Kasumi-1 (cell line): Measurements from ENCODE around the gene UGT8.
"Not testable (repeated sequence)": the region's sequence is repeated elsewhere in the genome, so short reads cannot be mapped to it uniquely, and the experiment has no call there.

Experiments
- DNase-seq, 2 experiments: peaks; one replicate each; lab custom pipeline; 2025; lab: John Stamatoyannopoulos, UW

UGT8 gene

DNA sequence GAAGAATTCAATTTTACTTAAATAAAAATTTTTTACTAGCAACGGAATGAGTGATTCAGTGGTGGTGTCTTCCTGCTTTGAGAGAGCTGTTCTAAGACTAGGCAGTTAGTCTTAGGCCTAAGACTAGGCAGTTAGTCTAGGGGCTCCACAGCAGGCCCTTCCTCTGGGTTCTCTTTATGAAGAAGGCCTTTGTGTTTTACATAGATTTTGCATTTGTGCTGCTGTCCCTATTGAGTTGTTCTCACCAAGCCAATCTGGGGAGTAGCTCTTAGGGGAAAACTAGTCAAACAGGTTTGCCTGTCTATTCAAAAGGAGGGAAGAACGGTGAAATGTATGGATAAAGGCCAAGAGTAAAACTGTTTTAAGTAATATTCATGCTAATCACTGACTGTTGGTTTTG, 7.6 kb downstream of the UGT8 start:
- no peak for DNase-seq

DNA sequence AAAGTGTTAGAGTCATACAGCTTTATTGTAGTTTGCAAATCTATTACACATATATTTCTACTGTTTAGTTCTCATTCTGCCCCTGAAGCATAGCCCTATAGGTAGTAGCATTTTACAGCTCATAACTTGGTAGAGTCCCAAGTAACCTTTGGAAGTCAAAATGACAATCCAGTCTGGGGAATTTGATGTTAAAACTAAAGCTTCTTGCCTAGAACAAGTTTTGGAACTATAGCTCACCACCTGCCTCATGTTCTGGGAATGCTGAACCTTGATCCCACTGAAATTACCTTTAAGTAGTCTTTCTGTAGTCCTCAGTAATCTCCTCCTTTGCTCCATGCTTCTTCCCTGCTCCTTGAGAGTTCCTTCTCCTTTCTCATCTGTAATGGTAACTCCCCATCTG, 8.4 kb downstream of the UGT8 start:
- no peak for DNase-seq

- no peak for DNase-seq
Observed at GRCh38 chr4:114613560-114613959, 15.0 kb downstream of the UGT8 start.

- DNase-seq: no peak
Observed at GRCh38 chr4:114615435-114615834, 16.8 kb downstream of the UGT8 start.

GRCh38 chr4:114616036-114616435, 17.4 kb downstream of the UGT8 start:
- not testable (repeated sequence) for DNase-seq

DNA sequence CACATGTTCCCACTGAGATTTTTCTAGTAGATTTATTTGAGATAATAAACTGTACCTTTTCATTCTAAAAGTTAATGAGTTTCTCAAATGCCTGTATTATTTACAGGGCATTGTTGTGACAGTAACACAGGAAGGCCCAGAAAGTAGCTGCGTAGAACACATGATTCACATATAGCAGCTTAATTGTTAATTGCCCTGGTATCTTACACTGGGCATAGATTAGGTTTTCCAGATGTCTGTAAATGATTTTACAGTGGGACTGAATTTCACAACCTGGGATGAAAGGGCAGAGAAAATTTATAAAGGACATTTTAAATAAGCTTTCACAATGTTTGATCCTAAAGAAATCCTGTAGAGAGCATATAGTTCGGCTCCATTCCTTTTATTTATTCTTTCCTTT, 27.6 kb downstream of the UGT8 start:
- no peak for DNase-seq

GRCh38 chr4:114636192-114636935, 37.8 kb downstream of the UGT8 start:
- no peak for DNase-seq

GRCh38 chr4:114642173-114642780, 43.7 kb downstream of the UGT8 start:
- DNase-seq: no peak

DNA sequence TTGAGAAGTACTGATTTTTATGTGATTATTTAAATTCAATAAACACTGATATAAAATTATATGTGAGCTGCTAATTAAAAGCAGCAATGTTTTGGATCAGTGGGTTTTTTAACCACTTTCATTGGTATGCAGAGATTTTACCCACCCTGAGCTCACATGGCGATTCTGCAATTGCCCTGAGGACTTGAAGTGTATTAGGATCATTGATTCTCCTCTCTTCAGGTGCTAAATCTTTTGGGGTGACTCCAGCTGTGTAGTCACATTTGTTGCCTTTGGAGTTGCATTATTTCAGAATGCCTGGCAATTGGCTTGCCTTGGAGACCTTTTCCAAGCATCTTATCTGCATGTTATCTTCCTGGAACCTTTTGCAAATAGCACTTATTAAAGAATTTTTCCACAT, 51.3 kb downstream of the UGT8 start:
- DNase-seq: no peak

GRCh38 chr4:114653675-114654074, 55.1 kb downstream of the UGT8 start:
- DNase-seq: no peak

GRCh38 chr4:114654592-114654991, 56.0 kb downstream of the UGT8 start:
- no peak for DNase-seq

- no peak for DNase-seq
Observed at GRCh38 chr4:114658179-114658578, 59.6 kb downstream of the UGT8 start.

GRCh38 chr4:114658776-114659175, 60.2 kb downstream of the UGT8 start:
- DNase-seq: no peak

DNA sequence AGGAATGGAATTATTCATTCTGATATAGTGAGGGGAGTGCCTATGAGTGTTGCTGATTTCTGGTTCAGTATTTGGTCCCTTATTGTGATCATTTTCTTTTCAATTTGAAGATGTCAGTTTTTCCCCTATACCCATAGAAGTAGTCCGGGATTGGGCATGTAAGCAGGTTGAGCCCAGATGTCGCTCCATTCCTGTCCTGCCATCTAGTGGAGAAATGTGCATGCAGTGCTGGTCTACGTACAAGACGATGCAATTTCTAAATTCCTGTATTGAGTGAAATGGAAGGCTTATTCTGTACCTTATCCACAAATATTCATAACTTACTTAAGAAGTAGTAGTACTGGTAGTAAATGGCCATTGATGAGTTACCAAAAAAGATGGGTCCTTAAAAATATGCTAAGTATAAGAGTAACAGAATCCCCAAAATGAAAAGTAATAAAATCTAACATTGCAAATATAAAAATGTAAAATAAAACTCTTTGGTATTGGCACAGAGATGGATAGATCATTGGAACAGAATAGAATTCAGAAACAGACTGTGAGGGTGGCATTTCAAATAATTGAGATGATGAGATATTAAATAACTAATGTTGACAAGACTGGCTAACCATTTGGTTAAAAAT, 60.9 kb downstream of the UGT8 start:
- peak; percentile 67 to 80 for DNase-seq

GRCh38 chr4:114663083-114663482, 64.5 kb downstream of the UGT8 start:
- no peak for DNase-seq

DNA sequence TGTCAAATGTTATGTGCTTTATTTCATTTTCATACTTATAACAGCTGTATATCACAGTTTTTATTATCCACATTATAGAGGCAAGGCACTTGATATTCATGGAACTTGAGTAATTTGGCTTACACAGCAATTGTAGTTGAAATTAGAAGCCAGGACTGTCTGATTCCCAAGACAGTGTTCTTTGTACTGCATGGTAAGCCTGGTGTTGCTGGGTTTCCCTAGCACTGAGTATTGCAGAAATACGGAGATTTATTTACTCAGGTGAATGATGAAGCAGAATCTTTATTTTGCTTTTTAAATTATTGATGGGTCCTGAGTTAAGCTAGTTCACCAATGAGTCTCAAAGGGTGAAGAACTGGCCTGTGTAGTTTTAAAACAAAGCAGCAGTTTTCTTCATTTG, 70.0 kb downstream of the UGT8 start:
- DNase-seq: no peak

- not testable (repeated sequence) for DNase-seq
Observed at GRCh38 chr4:114670733-114671132, 72.1 kb downstream of the UGT8 start.

DNA sequence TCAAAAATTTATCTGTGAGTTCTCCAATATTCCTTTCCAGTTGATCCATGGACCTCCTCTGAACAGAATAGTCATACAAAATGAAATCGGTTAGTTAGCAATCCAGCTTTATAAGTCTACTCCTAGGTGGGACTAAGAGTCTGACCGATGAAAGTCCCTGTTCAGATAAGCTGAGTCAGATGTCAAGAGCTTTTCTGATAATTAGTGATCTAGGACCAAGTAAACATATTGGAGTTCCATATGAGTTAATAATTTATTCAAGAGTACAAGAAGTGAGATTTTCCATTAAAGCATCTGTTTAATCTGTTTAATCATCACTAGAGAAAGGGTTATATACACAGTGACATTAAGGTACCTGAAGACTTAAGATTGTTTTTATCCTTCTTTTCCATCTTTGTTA, 74.7 kb downstream of the UGT8 start:
- DNase-seq: no peak

- no peak for DNase-seq
Observed at GRCh38 chr4:114674080-114674479, 75.5 kb downstream of the UGT8 start.

GRCh38 chr4:114677346-114677979, 78.9 kb downstream of the UGT8 start:
- no peak for DNase-seq

DNA sequence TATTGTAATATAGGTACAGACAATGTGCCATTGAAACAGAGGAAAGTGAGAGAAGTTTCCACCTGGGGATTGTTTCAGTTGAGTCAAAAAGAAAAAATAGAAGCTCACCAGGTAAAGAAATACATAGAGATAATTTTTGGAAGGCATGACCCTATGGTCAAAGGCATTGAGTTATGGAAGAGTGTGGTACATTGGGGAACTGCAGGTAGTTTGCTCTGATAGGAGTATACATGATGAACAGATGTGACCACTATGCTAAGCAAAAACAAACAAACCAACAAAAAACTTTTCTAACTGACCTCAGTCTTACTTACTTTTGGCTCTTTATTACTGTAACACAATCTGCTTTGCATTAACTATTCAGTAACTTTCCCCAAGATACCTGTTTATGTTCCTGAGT, 85.9 kb downstream of the UGT8 start:
- DNase-seq: no peak

DNA sequence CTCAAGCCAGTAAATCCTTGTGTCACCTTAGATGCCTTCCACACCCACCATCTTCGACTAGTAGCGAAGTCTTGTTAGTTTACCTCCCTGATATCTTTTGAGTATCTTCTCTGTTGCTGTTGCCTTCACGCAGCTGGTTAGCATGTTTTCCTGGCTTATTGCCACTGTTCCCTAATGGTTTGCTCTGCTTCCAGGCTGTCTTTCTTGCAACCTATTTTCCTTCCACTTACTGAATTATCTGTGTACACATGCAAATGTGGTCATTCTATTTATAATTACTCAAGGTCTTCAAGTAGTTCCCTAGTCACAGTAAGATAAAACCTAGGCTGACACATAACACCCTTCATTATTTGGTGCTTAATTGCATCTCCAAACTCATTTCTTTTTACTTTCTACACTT, 89.5 kb downstream of the UGT8 start:
- DNase-seq: no peak

GRCh38 chr4:114690571-114690970, 92.0 kb downstream of the UGT8 start:
- DNase-seq: no peak
